OCI-LY1 (cell line): ENCODE results near the gene CCND1.

ENCODE experiments used
- H2AFZ ChIP-seq: fragments of 200-600 bp; sonication (generic), shearing (Covaris generic); 2 replicates; pipeline ENCODE4 v1.6.0; 2014; ENCODE audit warnings: antibody characterized with exemption, mild to moderate bottlenecking, low read length
- H3F3A ChIP-seq: fragments of 200-600 bp; sonication (generic), shearing (Covaris generic); 2 replicates; pipeline ENCODE4 v1.6.0; 2014; ENCODE audit warnings: mild to moderate bottlenecking, antibody characterized with exemption, low read length, moderate library complexity; ENCODE audit not compliant: insufficient read depth
- H3K27ac ChIP-seq: fragments of 200-600 bp; sonication (generic); 2 replicates; pipeline ENCODE4 v1.5.1; 2014; ENCODE audit warnings: low read length, mixed run types, mild to moderate bottlenecking, low read depth; ENCODE audit not compliant: poor library complexity, severe bottlenecking
- H3K27me3 ChIP-seq: fragments of 200-600 bp; sonication (generic); 2 replicates; pipeline ENCODE4 v1.6.0; 2014; ENCODE audit warnings: antibody characterized with exemption, mild to moderate bottlenecking, low read length, moderate library complexity; ENCODE audit not compliant: insufficient read depth
- H3K36me3 ChIP-seq: fragments of 200-600 bp; sonication (generic); 2 replicates; pipeline ENCODE4 v1.6.1; 2014; ENCODE audit warnings: mild to moderate bottlenecking, antibody characterized with exemption, low read length, moderate library complexity, mixed read lengths; ENCODE audit not compliant: insufficient read depth
- H3K4me1 ChIP-seq: fragments of 200-600 bp; sonication (generic); 2 replicates; pipeline ENCODE4 v1.5.1; 2014; ENCODE audit warnings: mild to moderate bottlenecking, low read length, moderate library complexity; ENCODE audit not compliant: insufficient read depth, severe bottlenecking
- H3K4me2 ChIP-seq: fragments of 200-600 bp; sonication (generic), shearing (Covaris generic); 2 replicates; pipeline ENCODE4 v1.6.1; 2014; ENCODE audit warnings: low read length
- H3K4me3 ChIP-seq: fragments of 200-600 bp; sonication (generic); 2 replicates; pipeline ENCODE4 v1.5.1; 2014; ENCODE audit warnings: low read length, low read depth, mild to moderate bottlenecking, mixed read lengths; ENCODE audit not compliant: poor library complexity, severe bottlenecking
- H3K79me2 ChIP-seq: fragments of 200-600 bp; shearing (Covaris generic); 2 replicates; pipeline ENCODE4 v1.6.1; 2016; ENCODE audit warnings: mixed run types, low read length, mixed read lengths; ENCODE audit not compliant: insufficient read depth
- H3K9ac ChIP-seq: fragments of 200-600 bp; sonication (generic), shearing (Covaris generic); 2 replicates; pipeline ENCODE4 v1.6.1; 2014; ENCODE audit warnings: mild to moderate bottlenecking, low read length, mixed read lengths
- H3K9me2 ChIP-seq: fragments of 200-600 bp; sonication (generic), shearing (Covaris generic); 2 replicates; pipeline ENCODE4 v1.6.1; 2014; ENCODE audit warnings: low read depth, mild to moderate bottlenecking, low read length, mixed read lengths
- H3K9me3 ChIP-seq: fragments of 200-600 bp; shearing (Covaris generic); 2 replicates; pipeline ENCODE4 v1.6.1; 2014; ENCODE audit warnings: low read length, mixed read lengths
- H4K20me1 ChIP-seq: fragments of 200-600 bp; sonication (generic), shearing (Covaris generic); 2 replicates; pipeline ENCODE4 v1.6.0; 2016; ENCODE audit warnings: mild to moderate bottlenecking, low read length; ENCODE audit not compliant: insufficient read depth
- CTCF ChIP-seq: fragments of 200-600 bp; sonication (generic), shearing (Covaris generic); IDR thresholded peaks from 2 replicates; pipeline ENCODE4 v1.5.1; 2017; ENCODE audit warnings: mild to moderate bottlenecking, antibody characterized with exemption, low read length, moderate library complexity, mixed read lengths
- EZH2 ChIP-seq: fragments of 200-600 bp; sonication (generic), shearing (Covaris generic); IDR thresholded peaks from 2 replicates; pipeline ENCODE4 v1.8.0; 2017; ENCODE audit warnings: borderline replicate concordance, mixed run types, mild to moderate bottlenecking, antibody characterized with exemption, low read length, moderate library complexity, mixed read lengths

CCND1 gene

GRCh38 chr11:69642913-69643632 lies 2.1 kb downstream of the CCND1 start:
- Histone ChIP-seq H3K79me2 (no peaks in the 10 kb centered on the region), H3K4me2 (peak overlapping the region; percentile 65)
- TF ChIP-seq EZH2 (no peak), CTCF (peak; percentile 56)

GRCh38 chr11:69643646-69644045 lies 2.7 kb downstream of the CCND1 start:
- Histone ChIP-seq H3F3A (no peaks in the 10 kb centered on the region), H3K79me2 (no peaks in the 10 kb centered on the region), H4K20me1 (no peaks in the 10 kb centered on the region), H3K9me3 (no peaks in the 10 kb centered on the region), H3K36me3 (no peaks in the 10 kb centered on the region), H2AFZ (no peak overlapping the region), H3K4me2 (no peak overlapping the region), H3K9ac (no peak overlapping the region), H3K27ac (no peak overlapping the region), H3K9me2 (no peaks in the 10 kb centered on the region), H3K27me3 (no peaks in the 10 kb centered on the region), H3K4me3 (no peak overlapping the region), H3K4me1 (no peaks in the 10 kb centered on the region)
- TF ChIP-seq EZH2, result no peak
- no peak for TF ChIP-seq CTCF

More at GRCh38 chr11:69642913-69643632, 2.1 kb downstream of the CCND1 start:
- Histone ChIP-seq H3K36me3 (no peaks in the 10 kb centered on the region), H3K4me1 (no peaks in the 10 kb centered on the region), H3K4me3 (peak overlapping the region; percentile 45), H3K9me3 (no peaks in the 10 kb centered on the region), H3K27ac (no peak overlapping the region), H3K9me2 (no peaks in the 10 kb centered on the region), H4K20me1 (no peaks in the 10 kb centered on the region), H3K27me3 (no peaks in the 10 kb centered on the region), H3F3A (no peaks in the 10 kb centered on the region), H2AFZ (no peak overlapping the region), H3K9ac (no peak overlapping the region)

GRCh38 chr11:69644071-69644961 lies 3.4 kb downstream of the CCND1 start:
- H3K36me3 ChIP-seq, result no peaks in the 10 kb centered on the region
- no peaks in the 10 kb centered on the region for H3K4me1 ChIP-seq
- no peaks in the 10 kb centered on the region for H4K20me1 ChIP-seq
- TF ChIP-seq EZH2 (no peak), CTCF (no peak)
- no peaks in the 10 kb centered on the region for H3K9me2 ChIP-seq
- H3K9ac ChIP-seq, result no peak overlapping the region
- no peak overlapping the region for H3K27ac ChIP-seq
- H2AFZ ChIP-seq, result no peak overlapping the region
- H3K79me2 ChIP-seq, result no peaks in the 10 kb centered on the region
- H3K27me3 ChIP-seq, result no peaks in the 10 kb centered on the region
- no peak overlapping the region for H3K4me3 ChIP-seq
- H3K9me3 ChIP-seq, result no peaks in the 10 kb centered on the region
- H3K4me2 ChIP-seq, result no peak overlapping the region
- no peaks in the 10 kb centered on the region for H3F3A ChIP-seq
